GM21390 (cell line): Measurements from ENCODE around the gene ACTR2.

ENCODE experiments used
- ATAC-seq: cut with Tn5 transposase; IDR thresholded peaks from one replicate; pipeline ENCODE4 v1.9.1; 2021; ENCODE audit not compliant: unreplicated experiment

Gene ACTR2

DNA sequence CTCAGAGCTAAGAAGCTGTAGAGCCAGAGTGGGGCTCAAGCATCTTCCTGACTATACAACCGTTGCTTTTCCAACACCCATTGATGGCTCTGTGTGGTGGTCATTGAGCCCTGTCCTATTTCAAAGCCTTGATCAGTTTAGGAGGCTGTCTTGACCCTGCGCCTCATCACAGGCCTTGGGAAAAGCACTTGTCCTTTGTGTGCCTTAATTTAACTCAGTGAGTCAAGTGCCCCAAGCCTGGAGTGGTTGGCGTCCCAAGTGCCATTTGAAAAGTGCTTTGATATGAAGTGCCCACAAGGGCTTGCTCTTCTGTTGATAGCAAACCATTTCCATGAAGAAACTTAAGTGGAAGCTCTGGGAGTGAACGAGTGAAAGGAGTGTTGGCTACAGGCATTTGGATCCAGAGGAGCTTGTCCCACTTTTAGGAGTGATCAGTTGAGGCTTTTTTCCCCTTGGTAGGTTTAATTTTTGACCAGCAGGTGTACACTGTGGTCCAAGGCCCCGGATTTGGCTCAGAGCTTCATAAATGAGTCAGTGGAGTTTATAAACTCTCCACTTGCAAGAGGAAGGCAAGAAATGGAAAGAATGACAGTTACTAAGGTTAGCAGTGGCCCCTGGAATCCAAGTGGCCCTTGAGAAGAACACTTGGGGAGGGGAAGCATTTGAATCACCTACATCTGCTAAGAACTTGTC lies 50.3 kb downstream of the ACTR2 start:
- ATAC-seq = no peak

DNA sequence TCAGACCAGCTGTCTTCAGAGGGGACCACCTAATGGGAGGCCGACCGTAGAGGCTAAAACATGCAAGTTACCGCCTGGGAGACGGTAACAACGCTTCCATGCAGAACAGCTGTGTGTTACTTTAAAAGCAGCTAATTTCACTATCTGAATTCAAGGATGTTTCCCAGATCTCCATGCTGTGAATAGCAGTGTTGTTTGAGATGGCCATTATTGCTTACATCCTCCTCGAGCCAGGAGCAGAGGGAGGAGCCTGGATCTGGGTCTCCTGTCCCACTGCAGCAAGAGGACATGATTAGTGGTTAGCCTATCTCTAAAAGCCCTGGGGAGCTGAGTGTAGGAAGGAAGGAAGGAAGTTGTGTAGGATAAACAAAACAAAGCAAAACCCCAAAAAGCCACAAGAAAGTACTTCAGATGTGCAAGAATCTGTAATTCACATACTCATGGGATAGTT lies 50.9 kb downstream of the ACTR2 start:
- no peak for ATAC-seq

DNA sequence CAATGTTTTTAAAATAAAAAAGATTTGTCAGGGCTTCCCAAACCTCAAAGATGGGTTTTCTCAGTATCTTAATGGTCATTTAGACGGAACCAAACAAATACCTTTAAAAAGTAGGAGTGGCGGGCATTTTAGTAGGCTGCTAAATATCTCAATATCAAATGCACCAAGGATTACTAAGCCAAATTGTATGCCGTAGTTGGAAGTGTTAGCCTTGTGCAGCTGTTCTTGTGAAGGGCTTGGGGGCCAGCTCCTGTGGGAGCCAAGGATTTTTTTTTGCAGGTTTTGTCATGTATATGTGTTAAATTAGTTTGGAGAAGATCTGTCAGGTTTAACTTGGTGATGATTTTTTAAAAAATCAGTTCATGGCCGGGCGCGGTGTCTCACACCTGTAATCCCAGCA lies 52.1 kb downstream of the ACTR2 start:
- no peak for ATAC-seq

GRCh38 chr2:65281627-65282351 lies 54.2 kb downstream of the ACTR2 start:
- ATAC-seq = no peak

DNA sequence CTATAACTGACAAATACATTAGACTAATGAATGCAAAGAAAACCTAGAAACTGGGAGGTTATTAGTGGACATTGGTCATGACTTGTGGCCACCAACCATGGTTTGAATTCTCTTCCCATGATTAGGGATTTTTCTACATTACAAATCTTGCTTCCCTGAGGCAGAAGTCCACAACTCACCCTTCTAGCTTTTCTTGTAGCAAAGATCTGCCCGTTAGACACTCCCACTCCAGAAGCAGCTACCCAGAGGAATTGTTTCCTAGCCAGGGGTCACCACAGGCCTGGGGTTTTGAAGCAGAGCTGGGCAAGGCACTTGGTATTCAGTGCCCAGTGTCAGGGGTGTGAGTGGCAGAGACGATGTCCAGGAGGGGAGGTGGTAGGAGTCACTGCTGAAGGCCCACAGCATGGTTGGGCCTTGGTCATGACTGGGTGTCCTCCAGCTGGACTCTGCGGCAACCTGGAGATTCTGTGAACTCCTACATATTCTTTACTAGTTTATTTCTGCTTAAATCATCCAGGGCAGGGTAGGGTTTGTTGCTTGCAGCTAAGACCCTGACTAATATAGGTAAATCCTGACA lies 54.9 kb downstream of the ACTR2 start:
- no peak for ATAC-seq

GRCh38 chr2:65287364-65287763 lies 59.7 kb downstream of the ACTR2 start:
- no peak for ATAC-seq

GRCh38 chr2:65291216-65292105 lies 63.8 kb downstream of the ACTR2 start:
- no peak for ATAC-seq

- ATAC-seq = no peak
These were observed 64.4 kb downstream of the ACTR2 start for GRCh38 chr2:65292106-65292400.

DNA sequence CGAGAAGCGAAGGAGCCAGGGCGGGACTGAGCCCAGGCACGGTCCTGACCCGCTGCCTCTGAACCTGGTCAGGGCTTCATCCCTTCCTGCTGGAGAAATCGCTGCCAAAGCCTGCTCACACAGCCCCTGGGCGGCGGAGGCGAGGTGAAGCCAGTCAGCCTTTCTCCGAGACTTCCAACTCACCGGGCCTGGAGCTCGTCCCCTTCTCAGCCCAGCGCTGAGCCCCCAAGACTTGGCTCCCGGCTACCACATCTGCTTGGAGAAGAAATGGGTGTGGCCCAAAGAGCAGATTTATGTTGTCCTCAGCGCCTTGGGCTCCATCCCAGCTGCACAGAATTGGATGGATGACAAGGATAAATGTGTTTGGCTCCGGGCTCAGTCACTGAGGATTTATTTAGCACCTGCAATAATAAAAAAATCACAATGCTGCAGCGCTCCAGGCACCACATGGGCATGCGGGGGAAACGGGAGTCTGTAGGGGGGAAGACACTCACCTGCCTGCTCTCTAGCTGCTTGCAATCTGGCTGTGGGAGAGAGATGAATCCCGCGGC lies 64.9 kb downstream of the ACTR2 start:
- no peak for ATAC-seq

DNA sequence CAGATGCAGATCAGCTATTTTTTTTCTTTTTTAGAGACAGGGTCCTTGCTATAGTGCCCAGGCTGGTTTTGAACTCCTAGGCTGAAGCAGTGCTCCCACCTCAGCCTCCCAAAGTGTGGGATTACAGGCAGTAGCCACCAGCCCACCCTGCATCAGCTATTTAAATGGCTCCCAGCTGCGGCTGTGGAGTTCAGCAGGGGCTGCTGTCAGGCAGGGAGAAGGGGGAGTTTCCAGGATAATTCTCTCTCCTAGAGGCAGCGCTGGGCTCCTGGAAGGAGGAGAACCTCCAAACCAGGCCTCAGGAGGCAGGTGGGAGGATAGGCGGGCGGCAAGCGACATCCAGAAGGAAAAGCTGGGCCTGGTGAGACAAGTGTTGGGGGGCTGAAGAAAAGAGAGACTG lies 65.7 kb downstream of the ACTR2 start:
- ATAC-seq = no peak

- ATAC-seq = no peak
These were observed 66.5 kb downstream of the ACTR2 start for GRCh38 chr2:65294136-65294535.

- no peak for ATAC-seq
These were observed 67.1 kb downstream of the ACTR2 start for GRCh38 chr2:65294701-65295100.

GRCh38 chr2:65296971-65297370 lies 69.3 kb downstream of the ACTR2 start:
- no peak for ATAC-seq

DNA sequence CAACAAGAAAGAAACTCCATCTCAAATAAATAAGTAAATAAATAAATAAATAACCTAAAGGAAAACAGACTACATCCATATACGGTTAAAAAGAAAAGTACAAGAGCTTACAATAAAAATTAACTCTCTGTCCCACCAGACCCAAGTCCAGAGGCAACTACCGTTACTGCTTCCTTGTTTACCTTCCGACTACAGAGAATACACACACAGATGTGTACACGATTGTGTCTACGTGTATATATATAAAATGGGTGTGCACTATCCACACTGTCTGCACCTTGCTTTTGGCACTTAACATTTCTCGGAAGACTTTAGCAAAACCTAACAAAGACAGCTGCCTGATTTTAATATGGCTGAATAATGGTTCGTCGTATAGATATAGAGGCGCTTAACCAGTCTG lies 69.9 kb downstream of the ACTR2 start:
- ATAC-seq = no peak

- ATAC-seq = no peak
These were observed 70.5 kb downstream of the ACTR2 start for GRCh38 chr2:65298089-65298488.

DNA sequence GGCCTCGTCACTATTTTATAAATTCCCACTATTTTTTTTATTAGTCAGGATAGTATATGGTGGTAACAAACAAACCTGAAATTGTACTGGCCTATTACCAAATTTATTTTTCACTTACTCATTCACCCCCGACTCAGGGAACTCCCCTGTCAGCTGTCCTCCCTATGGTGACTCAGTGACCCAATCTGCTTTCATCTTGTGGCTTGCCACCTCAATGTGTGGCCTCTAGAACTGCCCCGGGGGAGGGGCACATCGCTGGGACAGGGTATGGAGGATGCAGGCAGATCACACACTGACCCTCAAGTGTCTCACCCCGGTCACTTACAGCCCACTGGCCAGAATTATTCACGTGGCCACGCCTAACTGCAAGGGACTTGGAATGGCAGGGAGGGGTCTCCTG lies 71.6 kb downstream of the ACTR2 start:
- no peak for ATAC-seq

GRCh38 chr2:65300134-65300760 lies 72.6 kb downstream of the ACTR2 start:
- no peak for ATAC-seq

DNA sequence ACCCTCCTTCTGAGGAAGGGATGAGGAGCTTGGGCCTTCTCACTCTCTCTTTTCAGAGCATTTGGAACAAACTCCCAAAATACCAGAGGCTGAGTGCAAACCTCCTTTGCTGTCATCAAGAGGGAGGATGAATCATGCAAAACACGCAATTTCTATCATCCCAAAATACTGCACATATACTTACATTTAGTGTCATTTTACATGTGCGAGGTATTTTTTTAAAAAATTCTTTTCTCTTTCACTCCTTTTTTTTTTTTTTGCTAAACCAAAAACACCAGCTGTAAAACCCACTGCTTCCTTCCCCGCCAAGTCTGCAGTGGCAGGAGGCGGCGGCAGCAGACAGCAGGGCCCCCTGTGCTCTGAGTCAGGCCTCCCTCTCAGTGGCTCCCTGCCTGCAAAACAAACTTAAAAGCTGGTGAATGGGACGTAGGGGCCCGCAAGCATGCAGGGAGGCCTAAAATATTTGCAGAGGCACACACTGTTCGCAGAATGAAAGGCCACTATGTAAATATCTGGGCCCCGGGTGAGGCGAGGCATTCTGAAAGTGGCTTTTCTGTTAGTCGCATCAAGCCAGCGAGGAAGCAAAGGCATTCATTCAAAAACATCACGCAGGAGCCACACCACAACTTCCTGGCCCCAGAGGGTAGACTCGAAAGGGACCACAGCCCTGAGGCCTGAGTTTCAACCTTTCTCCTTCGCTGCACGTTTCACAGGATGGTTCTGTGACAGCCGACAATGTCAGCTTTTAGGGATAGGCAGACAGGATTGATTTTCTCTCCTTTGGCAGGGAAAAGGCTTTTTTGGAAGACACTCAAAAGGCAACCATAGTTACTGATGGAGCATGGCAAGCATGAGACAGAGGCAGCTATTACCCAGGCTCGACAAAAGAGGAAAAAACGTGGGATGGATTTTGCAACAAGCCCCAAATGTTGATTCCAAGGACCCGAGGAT lies 73.4 kb downstream of the ACTR2 start:
- peak; percentile 89 for ATAC-seq

- no peak for ATAC-seq
These were observed 78.3 kb downstream of the ACTR2 start for GRCh38 chr2:65305934-65306333.

- no peak for ATAC-seq
These were observed 82.1 kb downstream of the ACTR2 start for GRCh38 chr2:65309699-65310098.
